Osteoblast (primary cell): ENCODE measurements around the gene FAM20C. TPM values are rescaled to one million over a fixed set of nuclear protein-coding genes. Genes with fewer than 3 reads are reported as not detected.

ENCODE experiments used
- DNase-seq: peaks from one replicate; pipeline ENCODE4 v3.0.0; 2011; ENCODE audit warnings: low spot score, mixed read lengths; ENCODE audit not compliant: insufficient read length; ENCODE audit errors: missing footprints
- H2AFZ ChIP-seq: 2 replicates; pipeline ENCODE4 v1.6.0; 2011; ENCODE audit warnings: mild to moderate bottlenecking, low read length
- H3K27ac ChIP-seq: 2 replicates; pipeline ENCODE4 v1.5.1; 2011; ENCODE audit warnings: mild to moderate bottlenecking, low read depth, low read length, moderate library complexity
- H3K27me3 ChIP-seq: 2 replicates; pipeline ENCODE4 v1.6.0; 2012; ENCODE audit warnings: mild to moderate bottlenecking, control low read depth, inconsistent platforms, low read length, moderate library complexity; ENCODE audit not compliant: insufficient read depth
- H3K36me3 ChIP-seq: 2 replicates; pipeline ENCODE4 v1.5.1; 2011; ENCODE audit warnings: mild to moderate bottlenecking, low read length, control low read depth, moderate library complexity; ENCODE audit not compliant: insufficient read depth
- H3K4me1 ChIP-seq: 2 replicates; pipeline ENCODE4 v1.5.1; 2011; ENCODE audit warnings: mild to moderate bottlenecking, low read length, control low read depth, moderate library complexity; ENCODE audit not compliant: insufficient read depth
- H3K4me2 ChIP-seq: 2 replicates; pipeline ENCODE4 v1.6.0; 2011; ENCODE audit warnings: mild to moderate bottlenecking, low read length; ENCODE audit not compliant: insufficient read depth
- H3K4me3 ChIP-seq: fragments of 200-600 bp; sonication (generic); 3 replicates; pipeline ENCODE4 v1.5.1; 2012; ENCODE audit warnings: mild to moderate bottlenecking, low read length, inconsistent platforms; ENCODE audit not compliant: insufficient read depth
- H3K79me2 ChIP-seq: 2 replicates; pipeline ENCODE4 v1.6.0; 2012; ENCODE audit warnings: mild to moderate bottlenecking, low read length, control low read depth, inconsistent platforms; ENCODE audit not compliant: insufficient read depth
- H3K9me3 ChIP-seq: 2 replicates; pipeline ENCODE4 v1.5.1; 2011; ENCODE audit warnings: low read depth, low read length, control low read depth
- H4K20me1 ChIP-seq: 2 replicates; pipeline ENCODE4 v1.6.0; 2012; ENCODE audit warnings: mild to moderate bottlenecking, low read length, control low read depth; ENCODE audit not compliant: insufficient read depth
- CTCF ChIP-seq: IDR thresholded peaks from 2 replicates; pipeline ENCODE4 v1.5.1; 2011; ENCODE audit warnings: mild to moderate bottlenecking, low read depth, low read length, moderate library complexity; ENCODE audit errors: extremely low read depth
- total RNA-seq: library from RNA; depleted of rRNA; stranded (reverse); fragments of >200 nt; gene quantifications from 2 replicates; pipeline ENCODE4 v1.2.3, GENCODE V29; 2012

The FAM20C gene
- total RNA-seq, 1 donor = 46.0 TPM

GRCh38 chr7:290554-291372, 98.4 kb downstream of the FAM20C start:
- Histone ChIP-seq H3K79me2 (no peaks in the 10 kb centered on the region), H3K36me3 (no peaks in the 10 kb centered on the region), H3K4me1 (no peaks in the 10 kb centered on the region), H2AFZ (no peak overlapping the region), H4K20me1 (no peaks in the 10 kb centered on the region), H3K9me3 (no peaks in the 10 kb centered on the region), H3K27ac (no peak overlapping the region), H3K4me2 (no peak overlapping the region), H3K27me3 (peaks cover 67% of the 10 kb centered on the region), H3K4me3 (no peak overlapping the region)
- TF ChIP-seq CTCF = no peak
- peak; percentile 65 for DNase-seq

GRCh38 chr7:291373-292092, 99.2 kb downstream of the FAM20C start:
- Histone ChIP-seq H3K4me2 (no peak overlapping the region), H3K36me3 (no peaks in the 10 kb centered on the region), H3K27ac (no peak overlapping the region), H3K79me2 (no peaks in the 10 kb centered on the region), H3K4me3 (no peak overlapping the region), H3K9me3 (no peaks in the 10 kb centered on the region), H2AFZ (no peak overlapping the region), H3K4me1 (no peaks in the 10 kb centered on the region), H4K20me1 (no peaks in the 10 kb centered on the region), H3K27me3 (peaks cover 62% of the 10 kb centered on the region)
- TF ChIP-seq CTCF = no peak
- DNase-seq = peak; percentile 97

DNA sequence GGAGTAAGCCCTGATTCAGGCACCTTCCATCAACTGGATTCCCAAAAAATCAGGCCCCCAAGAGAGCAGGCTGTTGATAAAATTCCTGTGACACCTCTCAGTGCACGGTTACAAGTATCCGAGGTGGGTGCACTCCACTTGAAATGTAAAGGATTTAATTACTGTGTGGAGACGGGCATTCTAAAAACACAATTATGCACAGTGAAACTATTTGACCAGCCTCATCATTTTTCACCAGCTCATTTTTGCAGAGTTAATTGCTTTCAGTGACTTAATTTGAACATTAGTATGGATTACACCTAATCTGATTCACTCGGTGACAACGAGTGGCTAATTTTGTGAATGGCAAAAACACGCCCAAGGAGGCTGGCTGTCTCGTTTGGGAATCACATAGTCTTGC, 99.9 kb downstream of the FAM20C start:
- H3K4me3 ChIP-seq = no peak overlapping the region
- no peak for TF ChIP-seq CTCF
- H3K4me1 ChIP-seq = no peaks in the 10 kb centered on the region
- no peak overlapping the region for H3K27ac ChIP-seq
- H3K9me3 ChIP-seq = no peaks in the 10 kb centered on the region
- H3K79me2 ChIP-seq = no peaks in the 10 kb centered on the region
- DNase-seq = peak; percentile 60
- H2AFZ ChIP-seq = no peak overlapping the region
- H4K20me1 ChIP-seq = no peaks in the 10 kb centered on the region
- H3K4me2 ChIP-seq = no peak overlapping the region
- H3K36me3 ChIP-seq = no peaks in the 10 kb centered on the region
- H3K27me3 ChIP-seq = peaks cover 62% of the 10 kb centered on the region

GRCh38 chr7:292826-293225, 100.5 kb downstream of the FAM20C start:
- TF ChIP-seq CTCF = no peak
- no peak overlapping the region for H3K27ac ChIP-seq
- H3K36me3 ChIP-seq = no peaks in the 10 kb centered on the region
- no peak overlapping the region for H2AFZ ChIP-seq
- no peaks in the 10 kb centered on the region for H3K9me3 ChIP-seq
- no peak overlapping the region for H3K4me2 ChIP-seq
- peak; percentile 80 for DNase-seq
- peaks cover 59% of the 10 kb centered on the region for H3K27me3 ChIP-seq
- no peaks in the 10 kb centered on the region for H4K20me1 ChIP-seq
- H3K4me3 ChIP-seq = no peak overlapping the region
- no peaks in the 10 kb centered on the region for H3K4me1 ChIP-seq
- H3K79me2 ChIP-seq = no peaks in the 10 kb centered on the region
